GM12891 (cell line): ENCODE results near the gene RASGRP1.

Experiments used
- DNase-seq: peaks from one replicate; pipeline ENCODE4 v3.0.0; 2011; ENCODE audit warnings: low spot score; ENCODE audit not compliant: insufficient read length
- FAIRE-seq: peaks from 2 replicates; lab custom pipeline; 2011; peaks lifted over from hg19 to GRCh38; lab: Jason Lieb, UNC
- PAX5 ChIP-seq: IDR thresholded peaks from 2 replicates; pipeline ENCODE4 v1.6.1; 2011; ENCODE audit warnings: low read length, moderate library complexity, mild to moderate bottlenecking; ENCODE audit not compliant: insufficient read depth, severe bottlenecking
- POLR2A ChIP-seq: IDR thresholded peaks from 2 replicates; pipeline ENCODE4 v1.6.1; 2011; ENCODE audit warnings: low read depth, low read length, control low read depth
- POLR2AphosphoS5 ChIP-seq: IDR thresholded peaks from 2 replicates; pipeline ENCODE4 v1.6.1; 2011; ENCODE audit warnings: low read depth, low read length, control low read depth
- POU2F2 ChIP-seq: IDR thresholded peaks from 2 replicates; pipeline ENCODE4 v1.6.1; 2011; ENCODE audit warnings: low read depth, mild to moderate bottlenecking, control low read depth, low read length, moderate library complexity
- SPI1 ChIP-seq: IDR thresholded peaks from 2 replicates; pipeline ENCODE4 v1.6.1; 2011; ENCODE audit warnings: low read depth, low read length, control low read depth
- TAF1 ChIP-seq: IDR thresholded peaks from 2 replicates; pipeline ENCODE4 v1.6.1; 2011; ENCODE audit warnings: low read depth, low read length, control low read depth

The RASGRP1 gene

GRCh38 chr15:38453971-38454695 is 110.5 kb downstream of the RASGRP1 start, which contains the start of gene FAM98B:
FAM98B (plus strand) TSS chr15:38454127; CDS start chr15:38454162, 35 bp downstream.
- peak; percentile 92 for TF ChIP-seq POLR2A
- TF ChIP-seq POLR2AphosphoS5 = peak; percentile 94
- TF ChIP-seq PAX5 = no peak
- TF ChIP-seq SPI1 = no peak
- TF ChIP-seq TAF1 = peak; percentile 92
- peak; percentile 86 for TF ChIP-seq POU2F2
- DNase-seq (peak; percentile 53), FAIRE-seq (peak; percentile 59)

GRCh38 chr15:38441130-38441519 is 123.5 kb downstream of the RASGRP1 start:
- DNase-seq (no peak), FAIRE-seq (no peak)
- TF ChIP-seq POU2F2 = no peak
- TF ChIP-seq POLR2AphosphoS5 = no peak
- TF ChIP-seq TAF1 = no peak
- no peak for TF ChIP-seq SPI1
- no peak for TF ChIP-seq PAX5
- no peak for TF ChIP-seq POLR2A

GRCh38 chr15:38440353-38441129 is 124.1 kb downstream of the RASGRP1 start:
- TF ChIP-seq TAF1 (no peak), POU2F2 (no peak), SPI1 (peak; percentile 23; the same call in 1 of the 2 replicates), POLR2AphosphoS5 (no peak)
- peak; percentile 93 for FAIRE-seq
- no peak for DNase-seq
